Peyer's patch (tissue), 4 donors: ENCODE measurements around the gene ZNF813. TPM values are rescaled to one million over a fixed set of nuclear protein-coding genes. Genes with fewer than 3 reads are reported as not detected.
A peak's percentile ranks its signal among the peaks of the same experiment; 100 is the strongest.
"Not testable (repeated sequence)": the region's sequence is repeated elsewhere in the genome, so short reads cannot be mapped to it uniquely, and the experiment has no call there.

Experiments used
- DNase-seq, 3 donors: peaks; one replicate each; pipeline ENCODE4 v3.0.0-alpha.2; 2017 to 2019
- H3K27ac ChIP-seq, 4 donors: fragments of 200-600 bp; sonication (generic); one replicate each; pipeline ENCODE4 v1.5.1; 2016 to 2019
- H3K27me3 ChIP-seq, 2 donors: fragments of 200-600 bp; sonication (generic); one replicate each; pipeline ENCODE4 v1.5.1; 2019
- H3K36me3 ChIP-seq, 3 donors: fragments of 200-600 bp; sonication (generic); one replicate each; pipeline ENCODE4 v1.5.1; 2016 to 2019
- H3K4me1 ChIP-seq, 4 donors: fragments of 200-600 bp; sonication (generic); one replicate each; pipeline ENCODE4 v1.5.1; 2016 to 2019
- H3K4me3 ChIP-seq, 4 donors: fragments of 200-600 bp; sonication (generic); 1 replicate in 3 of 4; 2 replicates in 1 of 4; pipeline ENCODE4 v1.5.1; 2016 to 2019; ENCODE audit warnings: mild to moderate bottlenecking in 1 of 4
- H3K9me3 ChIP-seq, 4 donors: fragments of 200-600 bp; sonication (generic); one replicate each; pipeline ENCODE4 v1.5.1; 2016 to 2019; ENCODE audit warnings: mild to moderate bottlenecking in 1 of 4
- CTCF ChIP-seq, 6 experiments: fragments of 450-650 bp in 4 of 6; fragments of 200-600 bp in 2 of 6; sonication (generic) in 1 of 6; IDR thresholded peaks; one replicate each; pipeline ENCODE4 v1.5.1; 2017 to 2019; ENCODE audit warnings: antibody characterized with exemption in 6 of 6, mild to moderate bottlenecking in 3 of 6, moderate library complexity in 1 of 6
- POLR2A ChIP-seq, 2 donors: fragments of 450-650 bp; IDR thresholded peaks; one replicate each; pipeline ENCODE4 v1.5.1; 2017; ENCODE audit warnings: antibody characterized with exemption in 2 of 2, mild to moderate bottlenecking in 2 of 2, moderate library complexity in 2 of 2
- total RNA-seq, 4 donors: library from RNA; depleted of rRNA; stranded (reverse); fragments of >200 nt; gene quantifications; one replicate each; pipeline ENCODE4 v1.1.0, GENCODE V29; 2016

ZNF813 gene
- total RNA-seq, 4 donors from 2014 or later: 3.0 to 27.2 (median 5.8) TPM

DNA sequence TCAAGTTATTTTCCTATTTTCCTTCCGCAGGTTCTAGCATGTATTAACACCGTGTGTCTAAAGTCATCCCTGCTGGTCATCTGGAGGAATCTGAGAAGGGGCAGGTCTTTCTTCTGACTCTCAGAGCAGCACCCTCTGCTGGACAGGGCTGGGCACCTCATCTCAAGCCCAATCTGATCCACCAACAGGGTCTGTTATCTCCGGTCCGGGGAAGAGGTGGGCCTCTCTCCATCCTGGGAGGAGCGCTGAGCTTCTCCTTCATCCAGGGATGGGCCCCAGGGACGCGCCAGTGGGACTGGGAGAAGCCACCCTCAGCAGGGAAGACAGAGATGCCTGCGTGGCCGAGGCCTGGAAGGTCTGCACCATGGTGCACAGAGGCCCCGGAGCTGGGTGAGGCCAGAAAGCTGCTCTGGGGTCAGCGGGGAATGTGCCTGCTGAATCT, 44.4 kb downstream of the ZNF813 start:
- TF ChIP-seq CTCF (IDR thresholded peaks at IDR 0.05) (peak in 4 of 6 experiments; percentile 45 to 58 (median 55)), POLR2A (IDR thresholded peaks at IDR 0.05) (no peak)
- no peaks in the 10 kb centered on the region for H3K27me3 ChIP-seq
- no peak overlapping the region for H3K27ac ChIP-seq
- H3K4me1 ChIP-seq: no peaks in the 10 kb centered on the region
- H3K36me3 ChIP-seq: no peaks in the 10 kb centered on the region
- no peaks in the 10 kb centered on the region for H3K9me3 ChIP-seq
- DNase-seq: peak in 2 of 3 donors; percentile 35 to 79
- H3K4me3 ChIP-seq: no peak overlapping the region

DNA sequence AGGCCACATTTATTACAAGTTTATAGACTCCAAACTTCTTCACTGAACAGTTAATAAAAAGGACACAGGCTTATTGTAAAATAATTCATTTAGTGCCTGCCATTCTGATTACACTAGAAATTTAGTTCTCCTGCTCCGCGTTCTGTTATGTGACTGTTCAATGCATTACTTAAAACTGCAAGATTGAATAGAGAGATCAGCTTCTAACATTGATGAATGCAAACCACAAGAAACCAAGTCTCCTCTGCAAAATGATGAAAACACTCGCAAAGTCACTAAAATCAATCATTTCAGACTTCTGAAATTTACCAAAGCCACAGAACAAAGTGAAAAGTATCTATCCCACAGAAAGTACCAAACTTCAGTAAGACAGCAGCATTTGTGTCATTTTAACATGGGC, 47.5 kb downstream of the ZNF813 start:
- H3K9me3 ChIP-seq, H3K27ac ChIP-seq, DNase-seq, H3K4me3 ChIP-seq, H3K4me1 ChIP-seq, H3K36me3 ChIP-seq, H3K27me3 ChIP-seq: not testable (repeated sequence)

DNA sequence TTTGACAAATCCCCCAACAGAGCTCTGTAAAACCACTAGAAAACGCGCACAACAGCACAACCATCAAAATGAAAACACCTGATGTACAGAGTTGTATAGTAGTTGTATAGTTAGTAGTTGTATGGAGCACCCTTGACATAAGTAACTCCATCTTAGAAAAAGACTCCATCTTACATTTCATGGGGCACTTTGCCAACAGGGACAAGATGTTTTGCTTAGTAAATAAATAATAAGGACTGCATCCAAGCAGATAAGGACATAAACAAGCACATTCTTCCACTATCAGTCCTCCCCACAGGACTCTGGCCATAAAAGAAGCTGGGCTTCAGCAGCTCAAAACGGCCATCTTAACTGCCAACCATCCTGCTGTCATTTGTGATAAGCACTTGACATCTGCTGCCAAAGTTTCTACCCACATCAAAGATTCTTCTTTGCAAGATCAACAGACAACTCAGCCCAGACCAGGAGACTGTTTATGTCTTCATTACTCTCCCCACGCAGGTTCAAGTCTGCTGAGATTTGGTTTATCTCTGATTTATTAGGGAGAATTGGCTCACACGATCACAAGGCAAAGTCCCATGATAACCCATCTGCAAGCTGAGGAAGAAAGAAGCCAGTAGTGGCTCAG, 49.7 kb downstream of the ZNF813 start:
- Histone ChIP-seq H3K4me1 (peaks cover 0 to 8% (median 3%) of the 10 kb centered on the region in 4 donors), H3K27me3 (no peaks in the 10 kb centered on the region), H3K9me3 (peaks cover 0 to 10% (median 2%) of the 10 kb centered on the region in 4 donors), H3K27ac (no peak overlapping the region), H3K4me3 (no peak overlapping the region), H3K36me3 (no peaks in the 10 kb centered on the region)
- DNase-seq: no peak
- TF ChIP-seq CTCF (IDR thresholded peaks at IDR 0.05) (no peak), POLR2A (IDR thresholded peaks at IDR 0.05) (no peak)

DNA sequence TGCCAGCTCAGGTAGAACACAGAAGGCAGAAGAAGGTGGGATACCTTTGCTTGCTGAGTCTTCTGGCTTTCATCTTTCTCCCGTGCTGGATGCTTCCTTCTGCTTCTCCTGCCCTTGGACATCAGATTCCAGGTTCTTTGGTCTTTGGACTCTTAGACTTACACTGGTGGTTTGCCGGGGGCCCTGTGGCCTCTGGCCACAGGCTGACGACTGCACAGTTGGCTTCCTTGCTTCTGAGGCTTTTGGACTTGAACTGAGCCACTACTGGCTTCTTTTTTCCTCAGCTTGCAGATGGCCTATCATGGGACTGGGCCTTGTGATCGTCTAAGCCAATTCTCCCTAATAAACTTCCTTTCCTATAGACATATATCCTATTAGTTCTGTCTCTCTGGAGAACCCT, 50.6 kb downstream of the ZNF813 start:
- no peak for DNase-seq
- TF ChIP-seq CTCF (IDR thresholded peaks at IDR 0.05) (no peak), POLR2A (IDR thresholded peaks at IDR 0.05) (no peak)
- H3K4me1 ChIP-seq: peaks cover 0 to 8% (median 3%) of the 10 kb centered on the region in 4 donors
- no peak overlapping the region for H3K27ac ChIP-seq
- no peaks in the 10 kb centered on the region for H3K27me3 ChIP-seq
- no peak overlapping the region for H3K4me3 ChIP-seq
- H3K9me3 ChIP-seq: peaks cover 0 to 10% (median 2%) of the 10 kb centered on the region in 4 donors
- H3K36me3 ChIP-seq: no peaks in the 10 kb centered on the region

DNA sequence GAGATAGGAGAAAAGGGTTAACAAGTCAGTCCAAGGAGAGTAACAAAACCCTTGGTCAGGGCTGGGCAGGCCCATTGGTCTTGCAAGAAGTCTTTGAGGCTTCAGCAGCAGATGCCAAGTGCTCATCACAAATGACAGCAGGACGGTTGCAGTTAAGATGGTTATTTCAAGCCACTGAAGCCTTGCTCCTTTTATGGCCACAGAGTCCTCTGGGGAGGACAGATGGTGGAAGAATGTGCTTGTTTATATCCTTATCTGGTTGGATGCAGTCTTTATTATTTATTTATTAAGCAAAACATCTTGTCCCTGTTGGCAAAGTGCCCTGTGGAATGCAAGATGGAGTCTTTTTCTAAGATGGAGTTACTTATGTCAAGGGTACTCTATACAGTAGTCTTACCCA, 51.2 kb downstream of the ZNF813 start:
- peaks cover 0 to 10% (median 2%) of the 10 kb centered on the region in 4 donors for H3K9me3 ChIP-seq
- H3K27me3 ChIP-seq: no peaks in the 10 kb centered on the region
- peaks cover 0 to 8% (median 3%) of the 10 kb centered on the region in 4 donors for H3K4me1 ChIP-seq
- DNase-seq: no peak
- H3K4me3 ChIP-seq: no peak overlapping the region
- H3K27ac ChIP-seq: no peak overlapping the region
- TF ChIP-seq POLR2A (IDR thresholded peaks at IDR 0.05) (no peak), CTCF (IDR thresholded peaks at IDR 0.05) (no peak)
- H3K36me3 ChIP-seq: no peaks in the 10 kb centered on the region

DNA sequence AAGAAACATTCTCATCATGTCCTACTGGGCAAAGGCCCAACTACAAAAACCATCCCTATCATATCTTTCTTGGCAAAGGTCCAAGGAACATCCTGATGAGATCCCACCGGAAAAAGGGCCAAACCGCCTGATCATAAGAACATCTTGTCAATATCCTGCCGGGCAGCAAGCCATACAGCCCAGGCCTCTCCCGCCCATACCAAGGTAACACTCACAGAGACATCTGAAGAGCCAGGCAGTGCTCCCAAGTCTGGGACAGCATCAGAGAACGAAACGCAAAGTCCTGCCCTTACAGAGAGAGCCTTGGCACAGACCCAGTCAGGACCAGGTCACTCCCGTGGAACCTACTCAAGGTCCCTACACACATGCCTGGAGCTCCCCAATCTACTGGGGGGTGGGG, 51.9 kb downstream of the ZNF813 start:
- Histone ChIP-seq H3K27me3 (no peaks in the 10 kb centered on the region), H3K4me3 (no peak overlapping the region), H3K36me3 (no peaks in the 10 kb centered on the region), H3K9me3 (peaks cover 0 to 10% (median 2%) of the 10 kb centered on the region in 4 donors), H3K4me1 (peaks cover 0 to 8% (median 3%) of the 10 kb centered on the region in 4 donors), H3K27ac (no peak overlapping the region)
- no peak for TF ChIP-seq POLR2A (IDR thresholded peaks at IDR 0.05)
- no peak for TF ChIP-seq CTCF (IDR thresholded peaks at IDR 0.05)
- DNase-seq: no peak
